ENCODE measurements around the gene KCTD4.
A peak's percentile ranks its signal among the peaks of the same experiment; 100 is the strongest.
"Not testable (repeated sequence)": the region's sequence is repeated elsewhere in the genome, so short reads cannot be mapped to it uniquely, and the experiment has no call there.

KCTD4 gene

DNA sequence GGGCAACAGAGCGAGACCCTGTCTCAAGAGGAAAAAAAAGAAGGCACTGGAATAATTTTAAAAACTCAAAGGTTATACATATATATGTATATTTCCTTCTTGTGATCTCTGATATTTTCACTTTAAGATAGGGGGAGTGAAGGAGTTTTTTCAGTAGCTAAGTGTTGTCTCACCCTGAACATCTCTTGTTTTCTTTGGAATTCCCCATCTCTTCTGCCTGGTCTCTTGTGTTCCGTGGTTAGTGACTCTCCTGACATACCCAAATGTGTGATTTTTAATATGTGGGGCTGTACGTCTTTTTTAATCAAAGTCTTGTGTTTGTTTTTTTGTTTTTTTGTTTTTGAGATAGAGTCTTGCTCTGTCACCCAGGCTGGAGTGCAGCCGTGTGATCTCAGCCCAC, 15.3 kb upstream of the KCTD4 start:
- DNase-seq (ENCODE audit: low read depth in 2 of 3, low spot score in 1 of 3): no peak

DNA sequence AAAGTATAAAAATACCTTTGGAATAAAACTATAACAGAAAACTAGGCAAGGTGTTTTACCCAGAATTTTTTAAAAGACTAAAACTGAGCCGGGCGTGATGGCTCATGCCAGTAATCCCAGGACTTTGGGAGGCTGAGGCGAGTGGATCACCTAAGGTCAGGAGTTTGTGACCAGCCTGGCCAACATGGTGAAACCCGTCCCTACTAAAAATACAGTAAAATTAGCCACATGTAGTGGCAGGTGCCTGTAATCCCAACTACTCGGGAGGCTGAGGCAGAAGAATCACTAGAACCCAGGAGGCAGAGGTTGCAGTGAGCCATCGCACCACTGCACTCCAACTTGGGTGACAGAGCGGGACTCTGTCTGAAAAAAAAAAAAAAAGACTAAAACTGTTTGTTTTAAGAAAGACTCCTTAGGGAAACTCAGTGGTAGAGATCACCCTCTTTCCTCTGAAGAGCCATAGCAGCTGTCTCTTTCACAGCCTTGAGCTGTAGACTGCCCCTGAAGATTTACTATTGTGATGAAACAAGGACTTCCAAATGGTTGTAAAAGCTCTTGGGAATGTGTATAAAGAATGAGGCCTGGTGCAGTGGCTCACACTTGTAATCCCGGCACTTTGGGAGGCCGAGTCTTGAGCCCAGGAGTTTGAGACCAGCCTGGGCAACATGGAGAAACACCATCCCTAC, 14.7 kb upstream of the KCTD4 start:
- DNase-seq (ENCODE audit: low read depth in 2 of 3, low spot score in 1 of 3): no peak

DNA sequence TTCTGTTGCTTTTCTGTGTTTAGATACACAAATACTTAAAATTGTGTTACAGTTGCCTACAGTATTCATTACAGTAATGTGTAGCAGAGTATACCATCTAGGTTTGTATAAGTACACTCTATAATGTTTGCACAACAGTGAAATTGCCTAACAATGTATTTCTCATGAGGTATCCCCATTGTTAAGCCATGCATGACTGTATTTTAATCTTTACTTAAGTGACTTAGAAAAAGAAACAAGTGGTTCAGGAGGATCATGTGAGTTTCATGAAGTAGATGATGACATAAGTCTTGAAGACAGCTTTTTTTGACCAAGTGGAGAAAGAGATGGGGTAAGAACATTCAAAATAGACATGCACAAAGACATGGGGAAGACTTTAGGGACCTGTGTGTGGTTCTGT, 8.4 kb upstream of the KCTD4 start:
- DNase-seq (ENCODE audit: low read depth in 2 of 3, low spot score in 1 of 3): no peak

DNA sequence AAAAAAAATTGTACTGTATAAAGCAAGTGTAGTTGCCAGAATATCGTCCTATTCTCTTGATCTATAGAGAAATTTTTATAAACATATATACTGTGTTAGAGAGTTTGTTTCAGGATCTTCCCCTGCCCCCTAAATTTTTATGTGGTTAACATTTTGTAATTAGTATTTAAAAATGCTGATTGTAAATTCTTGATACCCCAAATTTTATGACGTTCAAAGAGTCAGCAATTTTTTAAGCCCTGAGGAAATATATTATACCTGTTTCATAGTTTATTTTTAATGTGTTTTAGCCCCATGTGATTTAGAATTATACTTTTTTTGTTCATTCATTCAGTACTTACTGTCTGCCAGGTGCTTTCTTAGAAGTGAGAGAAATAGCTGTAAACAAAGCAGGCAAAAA, 7.3 kb upstream of the KCTD4 start:
- no peak for DNase-seq (ENCODE audit: low read depth in 2 of 3, low spot score in 1 of 3)

DNA sequence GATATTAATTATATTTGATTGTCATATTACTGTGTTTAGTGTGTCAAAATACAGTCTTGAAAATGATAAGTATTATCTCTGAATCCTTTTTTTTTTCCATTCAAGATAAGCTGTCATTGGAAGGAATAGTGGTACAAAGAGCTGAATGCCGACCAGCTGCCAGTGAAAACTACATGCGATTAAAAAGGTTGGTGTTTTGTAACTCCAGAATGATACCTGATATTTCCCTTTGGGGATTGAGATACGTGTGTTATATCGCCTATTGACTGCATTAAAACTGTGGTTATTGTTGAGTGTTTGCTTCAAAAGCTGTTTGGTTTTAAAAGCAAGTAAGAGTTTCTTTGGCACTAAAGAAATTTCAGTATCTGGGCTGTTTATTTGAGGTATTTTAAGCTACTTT, 6.5 kb upstream of the KCTD4 start:
- no peak for DNase-seq (ENCODE audit: low read depth in 2 of 3, low spot score in 1 of 3)

DNA sequence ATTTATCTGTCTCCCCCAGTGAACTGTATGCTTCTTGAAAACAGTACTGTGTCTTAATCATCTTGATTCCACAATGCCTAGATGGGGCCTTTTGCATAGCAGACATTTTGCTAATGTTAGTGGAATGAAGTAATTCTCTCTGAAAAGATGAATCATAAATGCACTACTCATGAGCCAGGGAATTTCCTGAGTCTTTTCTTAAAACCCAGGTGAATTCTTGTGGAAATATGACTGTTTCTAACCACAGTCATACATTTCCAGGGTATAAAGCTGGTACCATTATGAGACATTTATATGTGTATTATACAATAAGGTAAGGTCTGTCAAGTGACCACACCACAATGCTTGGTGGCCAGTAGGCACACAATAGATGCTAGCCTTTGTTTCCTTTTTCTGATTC, 5.5 kb upstream of the KCTD4 start:
- peak in 1 of 3 donors; percentile 2 for DNase-seq (ENCODE audit: low read depth in 2 of 3, low spot score in 1 of 3)

DNA sequence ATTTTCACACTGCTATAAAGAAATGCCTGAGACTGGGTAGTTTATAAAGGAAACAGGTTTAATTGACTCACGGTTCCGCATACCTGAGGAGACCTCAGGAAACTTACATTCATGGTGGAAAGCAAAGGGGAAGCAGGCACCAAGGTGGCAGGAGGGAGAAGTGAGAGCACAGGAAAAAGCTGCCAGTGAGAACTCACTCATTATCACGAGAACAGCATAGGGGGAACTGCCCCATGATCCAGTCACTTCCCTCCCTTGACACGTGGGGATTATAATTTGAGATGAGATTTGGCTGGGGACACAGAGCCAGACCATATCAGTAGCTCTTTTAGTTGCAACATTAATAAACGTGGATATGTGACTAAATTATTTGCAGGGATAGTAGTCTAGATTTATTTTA, 4.3 kb upstream of the KCTD4 start:
- no peak for DNase-seq (ENCODE audit: low read depth in 2 of 3, low spot score in 1 of 3)

DNA sequence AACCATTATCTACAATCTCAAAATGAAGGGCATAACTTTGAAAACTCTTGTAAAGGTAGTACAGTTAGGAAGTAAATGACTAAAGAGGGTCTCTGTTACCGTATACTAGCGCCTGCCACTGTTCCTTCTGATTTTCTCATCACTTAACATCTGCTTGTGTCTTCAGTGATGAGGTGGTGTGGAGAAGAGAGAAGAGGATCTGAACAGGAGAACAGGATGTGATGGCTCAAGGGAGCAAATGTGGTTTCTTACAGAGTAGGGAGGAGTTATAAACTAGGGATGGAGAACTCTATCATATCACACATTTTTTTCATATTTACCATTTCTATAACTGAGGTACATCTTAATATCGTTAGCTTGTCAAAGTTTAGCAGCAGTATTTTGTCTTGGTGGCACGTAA, 1.1 kb downstream of the KCTD4 start:
- no peak for DNase-seq (ENCODE audit: low read depth in 2 of 3, low spot score in 1 of 3)

DNA sequence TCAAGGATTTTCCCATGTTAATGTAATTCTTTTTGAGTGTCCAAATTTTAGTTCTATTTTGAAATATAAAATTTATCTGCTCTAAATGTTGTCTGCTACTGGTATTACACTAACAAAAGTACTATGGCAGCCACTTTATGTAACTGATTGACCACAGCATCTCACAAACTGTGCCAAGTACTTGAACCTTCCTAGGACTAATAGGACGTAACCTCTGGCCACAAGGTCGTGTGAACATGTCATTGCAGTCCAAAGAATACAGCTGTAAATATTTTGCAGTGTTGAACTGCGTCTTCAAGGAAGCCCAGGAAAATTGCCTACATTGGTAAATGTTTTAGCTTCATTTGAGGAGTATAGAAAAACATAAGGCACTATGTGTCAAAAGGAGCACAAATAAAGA, 1.9 kb downstream of the KCTD4 start:
- no peak for DNase-seq (ENCODE audit: low read depth in 2 of 3, low spot score in 1 of 3)

DNA sequence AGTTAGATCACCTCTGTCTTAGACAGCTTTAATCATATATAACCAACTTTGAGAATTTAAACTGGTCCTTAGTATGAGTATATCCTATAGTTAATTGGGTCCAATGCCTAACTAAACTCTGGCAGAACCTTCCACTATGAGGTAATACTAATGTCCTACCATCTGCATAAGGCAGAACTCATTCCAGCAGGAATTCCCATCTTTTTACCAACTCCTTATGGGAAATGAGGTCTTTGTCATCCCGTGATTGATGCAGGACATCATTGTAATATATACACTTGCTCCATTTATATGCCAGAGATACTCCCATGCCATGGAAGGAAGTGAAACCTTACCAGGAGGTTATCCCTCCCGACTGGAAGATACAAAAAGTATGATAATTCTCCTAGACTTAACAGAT, 2.8 kb downstream of the KCTD4 start:
- no peak for DNase-seq (ENCODE audit: low read depth in 2 of 3, low spot score in 1 of 3)

DNA sequence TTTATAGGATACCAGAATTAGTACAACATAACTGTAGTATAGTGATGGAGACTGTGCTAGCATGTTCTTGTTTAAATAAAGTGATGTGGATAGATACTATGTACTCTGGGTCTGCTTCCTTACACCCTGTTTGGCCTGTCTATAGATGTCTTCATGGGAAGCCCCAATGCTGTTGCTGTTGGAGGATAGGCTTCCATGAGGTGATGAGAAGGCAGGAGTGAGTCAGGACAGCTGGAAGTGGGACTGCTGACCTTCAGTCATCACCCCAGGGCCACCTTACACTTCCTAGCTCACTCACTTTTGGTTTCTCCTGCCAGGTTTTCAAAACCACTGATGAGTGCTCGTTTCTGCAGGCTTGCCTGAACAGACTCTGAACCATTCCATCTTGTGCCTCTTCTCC, 4.2 kb downstream of the KCTD4 start:
- no peak for DNase-seq (ENCODE audit: low read depth in 2 of 3, low spot score in 1 of 3)

DNA sequence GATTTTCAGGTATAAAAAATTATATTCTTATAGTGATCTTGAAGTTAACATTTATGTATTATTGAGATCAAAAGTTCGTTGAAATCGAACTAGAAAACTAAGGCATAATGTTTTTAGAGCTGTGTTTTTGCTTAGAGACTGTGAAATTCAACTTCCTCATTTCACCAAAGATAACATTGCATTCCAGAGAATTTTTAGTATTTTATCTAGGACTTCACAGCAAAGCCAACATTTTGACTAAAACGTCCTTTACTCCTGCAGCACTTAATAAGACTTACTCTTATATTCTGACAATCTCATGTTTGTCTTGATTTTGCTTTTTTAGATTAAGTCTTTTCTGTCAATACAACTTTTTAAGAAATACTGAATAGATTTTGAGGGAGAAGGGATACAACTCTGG, 4.7 kb downstream of the KCTD4 start:
- no peak for DNase-seq (ENCODE audit: low read depth in 2 of 3, low spot score in 1 of 3)

DNA sequence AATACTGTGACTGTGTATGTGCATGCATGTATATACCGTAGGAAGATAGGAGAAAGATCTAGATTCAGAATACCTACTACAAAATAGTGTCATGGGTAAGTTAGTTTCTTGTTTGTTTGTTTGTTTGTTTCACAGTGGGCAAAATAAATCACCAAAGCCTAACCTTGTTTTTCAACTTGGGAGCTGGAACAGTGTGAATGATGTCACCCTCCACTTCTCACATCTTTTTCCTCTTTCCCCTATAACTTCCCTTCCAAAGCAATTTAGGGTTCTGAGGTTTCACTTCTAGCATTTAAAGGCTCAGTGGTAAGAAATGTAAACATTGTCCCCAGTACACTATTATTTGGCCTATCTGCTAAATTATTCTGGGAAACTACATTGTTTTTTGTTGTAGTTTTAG, 5.4 kb downstream of the KCTD4 start:
- DNase-seq (ENCODE audit: low read depth in 2 of 3, low spot score in 1 of 3): no peak

DNA sequence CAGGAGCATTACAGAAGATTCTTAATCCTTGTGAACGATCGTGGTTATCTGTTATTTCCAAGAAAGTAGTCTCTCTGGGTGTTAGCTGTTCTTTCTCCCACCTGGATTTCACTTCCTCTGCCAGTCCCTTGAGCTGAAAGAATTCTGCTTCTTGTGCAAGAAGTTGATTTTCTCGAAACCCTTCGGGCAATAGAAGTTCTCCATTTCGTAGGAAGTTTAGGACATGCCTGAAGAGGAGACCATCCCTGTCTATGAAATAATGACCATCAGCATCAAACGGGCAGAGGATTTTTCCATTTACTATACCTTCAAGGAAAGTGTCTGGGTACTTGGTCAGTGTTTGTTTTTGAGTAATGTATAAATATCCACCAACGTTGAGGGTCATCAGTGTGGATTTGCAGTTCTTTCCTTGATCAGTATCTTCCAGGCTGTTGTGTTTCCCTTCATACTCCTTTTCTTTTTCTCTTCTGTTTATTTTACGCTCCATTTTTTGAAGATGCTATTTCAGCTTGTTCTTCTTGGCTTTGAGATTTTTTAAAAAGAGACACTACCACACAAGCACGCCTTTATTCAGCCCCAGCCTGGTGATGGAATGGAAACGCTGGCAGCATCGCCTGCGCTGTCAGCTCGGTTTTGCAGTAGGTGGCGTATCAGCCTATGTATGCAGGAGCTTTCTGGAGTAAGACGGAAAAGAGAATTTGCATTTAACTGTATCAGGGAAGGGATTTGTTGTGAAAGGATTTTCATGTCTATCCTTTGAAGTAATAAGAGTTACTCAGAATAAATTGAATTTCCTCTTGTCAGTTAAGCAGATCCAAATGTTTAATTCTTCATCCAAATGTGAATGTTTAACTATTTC, 6.5 kb downstream of the KCTD4 start:
- no peak for DNase-seq (ENCODE audit: low read depth in 2 of 3, low spot score in 1 of 3)

DNA sequence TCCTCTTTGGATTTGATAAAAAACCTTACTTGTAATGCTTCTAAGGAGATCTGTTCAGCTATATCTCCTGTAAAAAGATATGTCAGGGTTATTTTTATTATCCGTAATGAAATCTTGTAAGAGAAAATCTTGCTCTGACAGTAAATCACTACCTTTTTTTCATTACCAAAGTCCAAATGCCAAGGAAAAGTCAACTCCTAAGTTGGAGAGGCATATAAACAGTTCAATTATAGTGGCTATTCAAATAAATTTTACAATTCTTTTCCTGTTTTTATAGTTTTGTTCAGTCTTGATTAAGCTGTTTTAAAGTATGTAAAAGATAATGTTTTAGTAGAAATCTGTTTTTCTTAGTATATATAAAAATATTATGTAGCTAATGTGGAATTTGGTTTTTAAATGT, 9.0 kb downstream of the KCTD4 start:
- DNase-seq (ENCODE audit: low read depth in 2 of 3, low spot score in 1 of 3): no peak

DNA sequence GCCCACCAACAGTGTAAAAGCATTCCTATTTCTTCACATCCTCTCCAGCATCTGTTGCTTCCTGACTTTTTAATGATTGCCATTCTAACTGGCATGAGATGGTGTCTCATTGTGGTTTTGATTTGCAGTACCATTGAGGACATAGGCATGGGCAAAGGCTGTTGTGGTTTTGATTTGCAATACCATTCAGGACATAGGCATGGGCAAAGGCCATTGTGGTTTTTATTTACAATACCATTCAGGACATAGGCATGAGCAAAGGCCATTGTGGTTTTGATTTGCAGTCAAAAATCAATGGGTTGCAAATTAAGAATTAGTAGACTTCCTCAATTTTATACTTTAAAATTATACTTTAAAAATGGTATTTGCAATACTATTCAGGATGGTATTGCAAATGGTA, 11.3 kb downstream of the KCTD4 start:
- DNase-seq (ENCODE audit: low read depth in 2 of 3, low spot score in 1 of 3): not testable (repeated sequence)

DNA sequence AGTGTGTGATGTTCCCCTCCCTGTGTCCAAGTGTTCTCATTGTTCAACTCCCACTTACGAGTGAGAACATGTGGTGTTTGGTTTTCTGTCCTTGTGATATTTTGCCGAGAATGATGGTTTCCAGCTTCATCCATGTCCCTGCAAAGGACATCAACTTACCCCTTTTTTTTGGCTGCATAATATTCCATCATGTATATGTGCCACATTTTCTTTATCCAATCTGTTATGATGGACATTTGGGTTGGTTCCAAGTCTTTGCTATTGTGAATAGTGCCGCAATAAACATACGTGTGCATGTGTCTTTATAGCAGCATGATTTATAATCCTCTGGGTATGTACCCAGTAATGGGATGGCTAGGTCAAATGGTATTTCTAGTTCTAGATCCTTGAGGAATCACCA, 11.8 kb downstream of the KCTD4 start:
- not testable (repeated sequence) for DNase-seq (ENCODE audit: low read depth in 2 of 3, low spot score in 1 of 3)

DNA sequence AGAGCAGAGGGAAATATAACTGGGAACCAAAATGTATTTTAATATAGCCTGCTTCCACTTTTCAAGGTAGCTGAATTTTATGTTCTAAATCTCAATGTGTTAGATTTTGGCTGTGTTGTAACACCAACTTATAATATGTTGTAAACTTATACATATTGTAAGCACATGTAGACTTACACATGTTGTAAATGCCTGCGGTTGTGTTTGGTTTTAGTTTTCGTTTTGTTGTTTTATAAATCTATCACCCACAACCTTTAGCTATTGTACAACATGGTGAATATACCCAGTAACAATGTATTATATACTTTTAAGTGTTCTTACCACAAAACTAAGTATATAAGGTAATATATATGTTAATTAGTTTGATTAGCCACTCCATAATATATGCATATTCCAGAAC, 15.6 kb downstream of the KCTD4 start:
- no peak for DNase-seq (ENCODE audit: low read depth in 2 of 3, low spot score in 1 of 3)

DNA sequence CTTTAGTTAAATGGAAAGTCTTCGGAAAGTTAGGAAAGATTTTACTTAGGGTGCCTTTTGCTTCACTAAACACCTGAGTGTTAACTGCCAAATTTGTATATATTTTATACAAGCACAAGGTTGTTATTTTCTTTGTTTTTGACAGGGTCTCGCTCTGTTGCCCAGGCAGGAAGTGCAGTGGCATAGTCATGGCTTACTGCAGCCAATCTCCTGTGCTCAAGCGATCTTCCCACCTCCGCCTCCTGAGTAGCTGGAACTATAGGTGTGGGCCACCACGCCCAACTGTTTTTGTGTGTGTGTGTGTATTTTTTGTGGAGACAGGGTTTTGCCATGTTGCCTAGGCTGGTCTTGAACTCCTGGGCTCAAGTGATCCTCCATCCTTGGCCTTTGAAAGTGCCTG, 16.2 kb downstream of the KCTD4 start:
- no peak for DNase-seq (ENCODE audit: low read depth in 2 of 3, low spot score in 1 of 3)

DNA sequence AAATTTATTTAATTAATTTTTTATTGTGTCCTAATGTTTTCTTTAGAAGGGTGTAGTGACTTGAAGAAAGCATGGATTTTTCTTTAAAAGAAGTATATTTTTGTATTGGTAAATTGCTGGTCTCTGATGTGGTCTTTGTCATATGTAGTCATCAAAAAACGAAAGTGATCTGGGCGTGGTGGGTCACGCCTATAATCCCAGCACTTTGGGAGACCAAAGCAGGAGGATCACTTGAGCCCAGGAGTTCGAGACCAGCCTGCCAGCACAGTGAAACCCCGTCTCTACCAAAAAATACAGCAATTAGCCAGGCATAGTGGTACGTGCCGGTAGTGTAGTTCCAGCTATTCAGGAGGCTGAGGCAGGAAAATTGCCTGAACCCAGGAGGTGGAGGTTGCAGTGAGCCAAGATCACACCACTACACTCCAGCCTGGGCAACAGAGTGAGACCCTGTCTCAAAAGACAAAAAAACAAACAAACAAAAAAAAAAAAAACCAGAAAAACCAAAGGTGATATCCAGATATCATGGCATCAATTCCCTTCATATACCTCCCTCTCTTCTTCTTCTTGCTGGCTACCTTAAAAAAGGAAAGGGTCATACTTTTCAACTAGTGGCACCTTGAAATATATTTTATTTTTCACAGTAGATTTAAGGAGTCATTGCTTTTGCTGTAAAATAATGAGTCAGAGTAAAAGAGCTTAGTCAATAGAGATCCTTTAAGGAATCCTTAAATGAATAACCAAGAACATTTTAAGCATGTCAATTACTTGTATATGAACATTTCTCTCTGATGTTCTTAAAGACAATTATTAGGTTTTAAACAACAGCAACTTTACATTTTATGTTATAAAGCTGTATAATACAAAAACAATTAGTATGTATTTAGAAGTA, 19.9 kb downstream of the KCTD4 start:
- DNase-seq (ENCODE audit: low read depth in 2 of 3, low spot score in 1 of 3): no peak

DNA sequence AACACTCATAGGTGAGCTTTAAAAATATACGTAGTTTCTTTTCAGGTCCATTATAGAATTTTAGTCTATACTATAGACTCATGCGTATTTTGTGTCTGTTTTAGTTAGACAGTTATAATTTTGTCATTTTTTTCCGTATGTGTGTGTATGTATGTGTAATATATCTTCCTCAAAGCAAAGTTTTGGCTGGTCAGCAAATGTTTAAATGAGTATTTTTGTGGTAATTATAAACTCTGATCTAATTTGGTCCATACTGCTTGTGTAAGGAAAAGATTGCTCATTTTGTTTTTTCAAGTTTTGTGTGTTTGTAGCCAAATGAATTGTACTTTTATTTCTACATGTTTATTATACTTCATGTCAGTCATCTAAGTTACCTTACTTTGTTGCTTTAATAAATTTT, 20.5 kb downstream of the KCTD4 start:
- no peak for DNase-seq (ENCODE audit: low read depth in 2 of 3, low spot score in 1 of 3)

DNA sequence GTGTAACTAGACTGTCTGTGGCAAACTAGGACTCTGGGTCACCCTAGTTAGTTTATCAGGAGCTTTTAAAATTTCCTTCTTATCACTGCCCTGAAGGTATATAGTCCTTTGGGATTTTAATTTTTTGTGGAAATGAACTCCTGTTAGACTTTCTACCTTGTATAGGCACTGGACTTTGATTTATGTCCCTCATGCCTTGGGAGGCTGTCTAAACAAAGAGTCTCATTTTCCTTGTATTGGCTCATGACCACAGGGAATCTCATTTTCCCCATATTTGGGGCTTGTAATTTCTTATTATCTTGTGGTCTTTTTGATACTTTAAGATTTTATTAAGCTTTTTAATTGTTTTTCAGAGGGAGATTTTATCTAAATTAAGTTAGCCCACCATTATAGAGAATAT, 21.4 kb downstream of the KCTD4 start:
- DNase-seq (ENCODE audit: low read depth in 2 of 3, low spot score in 1 of 3): no peak

Data from stimulated activated CD4-positive, alpha-beta T cell treated with anti-CD3 and anti-CD28 coated beads, Interleukin-12 subunit alpha, Interleukin-12 subunit beta, amount 100 ng/mL, for 48 hours (primary cell).